Mesothelial cell of epicardium (in vitro differentiated cells): ENCODE results near the gene UBN1. TPM values are rescaled to one million over a fixed set of nuclear protein-coding genes. Genes with fewer than 3 reads are reported as not detected.

Experiments
- DNase-seq, 2 experiments: peaks; one replicate each; pipeline ENCODE4 v3.0.0; 2021; ENCODE audit warnings: low spot score in 2 of 2; ENCODE audit not compliant: unreplicated experiment in 2 of 2
- H3K27ac Mint-ChIP-seq: 2 replicates; pipeline ENCODE4 v1.8.0; 2021; ENCODE audit warnings: mixed read lengths
- H3K27me3 Mint-ChIP-seq: 2 replicates; pipeline ENCODE4 v1.8.0; 2021; ENCODE audit warnings: low read depth, mixed read lengths
- H3K36me3 Mint-ChIP-seq: 2 replicates; pipeline ENCODE4 v1.8.0; 2021; ENCODE audit warnings: mixed read lengths
- H3K4me1 Mint-ChIP-seq: 2 replicates; pipeline ENCODE4 v1.8.0; 2021; ENCODE audit warnings: mixed read lengths
- H3K4me3 Mint-ChIP-seq: 2 replicates; pipeline ENCODE4 v1.8.0; 2021; ENCODE audit warnings: mild to moderate bottlenecking, moderate library complexity, mixed read lengths
- H3K9me3 Mint-ChIP-seq: 2 replicates; pipeline ENCODE4 v1.8.0; 2021; ENCODE audit warnings: mixed read lengths
- CTCF ChIP-seq: fragments of 200-600 bp; sonication (generic); IDR thresholded peaks from one replicate; pipeline ENCODE4 v1.5.0; 2021; ENCODE audit warnings: antibody characterized with exemption; ENCODE audit not compliant: unreplicated experiment
- total RNA-seq: library from RNA; stranded (reverse); gene quantifications from 3 replicates; pipeline ENCODE4 v1.2.1, GENCODE V29; 2021

Gene UBN1
- total RNA-seq, 1 donor from 2014 or later, result 40.5 TPM

GRCh38 chr16:4826526-4826925, 20.8 kb upstream of the UBN1 start:
- Mint-ChIP-seq H3K4me1 (no peaks in the 10 kb centered on the region), H3K36me3 (peaks cover 41% of the 10 kb centered on the region), H3K4me3 (no peak overlapping the region), H3K27me3 (no peaks in the 10 kb centered on the region), H3K27ac (no peak overlapping the region), H3K9me3 (no peaks in the 10 kb centered on the region)
- DNase-seq, result no peak
- TF ChIP-seq CTCF, result no peak

- Mint-ChIP-seq H3K27ac (no peak overlapping the region), H3K4me1 (no peaks in the 10 kb centered on the region), H3K9me3 (no peaks in the 10 kb centered on the region), H3K36me3 (peaks cover 42% of the 10 kb centered on the region), H3K27me3 (no peaks in the 10 kb centered on the region), H3K4me3 (no peak overlapping the region)
- no peak for TF ChIP-seq CTCF
- DNase-seq, result no peak
Measured at GRCh38 chr16:4826980-4827379, 20.3 kb upstream of the UBN1 start.

- Mint-ChIP-seq H3K9me3 (no peaks in the 10 kb centered on the region), H3K27me3 (no peaks in the 10 kb centered on the region), H3K27ac (no peak overlapping the region), H3K4me3 (no peak overlapping the region), H3K4me1 (no peaks in the 10 kb centered on the region), H3K36me3 (peaks cover 47% of the 10 kb centered on the region)
- no peak for TF ChIP-seq CTCF
- DNase-seq, result no peak
Measured at GRCh38 chr16:4828567-4829321, 18.5 kb upstream of the UBN1 start.

- Mint-ChIP-seq H3K4me3 (no peak overlapping the region), H3K36me3 (peaks cover 40% of the 10 kb centered on the region), H3K27ac (no peak overlapping the region), H3K27me3 (no peaks in the 10 kb centered on the region), H3K9me3 (no peaks in the 10 kb centered on the region), H3K4me1 (no peaks in the 10 kb centered on the region)
- TF ChIP-seq CTCF, result no peak
- DNase-seq, result no peak
Measured at GRCh38 chr16:4830408-4830807, 16.9 kb upstream of the UBN1 start.

GRCh38 chr16:4831616-4832015, 15.7 kb upstream of the UBN1 start:
- Mint-ChIP-seq H3K9me3 (no peaks in the 10 kb centered on the region), H3K36me3 (peaks cover 44% of the 10 kb centered on the region), H3K4me3 (no peak overlapping the region), H3K27ac (no peak overlapping the region), H3K4me1 (no peaks in the 10 kb centered on the region), H3K27me3 (no peaks in the 10 kb centered on the region)
- DNase-seq, result no peak
- TF ChIP-seq CTCF, result no peak
